ENCODE data around the gene HPCAL1. TPM values are rescaled to one million over a fixed set of nuclear protein-coding genes. Genes with fewer than 3 reads are reported as not detected.

Gene HPCAL1
- total and polyA plus RNA-seq, 2 of the 4 experiments (the other 2 are of a cell fraction), result 8.2 to 33.7 TPM

DNA sequence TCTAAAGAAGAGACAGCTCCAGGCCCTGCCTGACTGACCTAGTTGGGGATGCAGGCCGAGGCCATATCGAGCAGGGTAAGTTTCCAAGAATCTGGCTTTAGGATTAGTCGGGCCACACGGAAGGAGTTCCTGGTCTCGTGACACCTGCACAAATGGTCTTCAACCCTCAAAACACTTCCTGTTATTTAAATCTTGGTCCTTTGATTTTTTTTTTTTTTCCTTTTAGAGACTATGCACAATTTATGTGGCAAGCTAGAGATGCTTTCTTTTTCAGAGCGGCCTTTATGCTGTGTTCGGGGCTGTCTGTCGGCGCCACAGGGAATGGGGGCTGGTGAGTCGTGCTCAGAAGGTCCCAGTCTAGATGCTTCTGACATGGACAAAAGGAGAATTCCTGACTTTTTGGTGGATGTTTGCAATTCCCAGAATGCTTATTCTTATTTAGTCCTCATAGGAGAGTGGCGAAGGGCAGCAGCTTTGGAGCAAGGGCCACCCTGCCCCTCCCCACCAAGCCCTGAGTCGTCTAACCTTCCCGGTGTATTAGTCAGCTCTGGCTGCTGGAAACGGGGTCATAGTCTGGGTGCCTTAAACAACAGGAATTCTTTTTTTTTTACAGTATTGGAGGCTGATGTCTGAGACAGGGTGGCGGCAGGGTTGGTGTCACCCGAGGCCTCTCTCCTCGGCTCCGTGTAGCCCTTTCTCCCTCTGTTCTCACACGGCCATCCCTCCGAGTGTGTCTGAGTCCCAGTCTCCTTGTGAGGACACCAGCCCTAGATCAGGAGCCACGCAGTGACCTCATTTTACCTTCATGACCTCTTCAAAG is 27.4 kb downstream of the HPCAL1 start:
- Histone ChIP-seq H3K9ac (ENCODE audit: low read depth, low read length) (no peak overlapping the region), H3K36me3 (ENCODE audit: control insufficient read depth, insufficient read depth, low read length) (no peaks in the 10 kb centered on the region; the same call in 1 of the 2 replicates), H3K4me2 (ENCODE audit: low read depth, low read length) (peak overlapping the region; percentile 35), H3K9me1 (ENCODE audit: insufficient read depth, low read length) (peaks cover 14% of the 10 kb centered on the region), H2AK5ac (ENCODE audit: low read depth, low read length) (peak overlapping the region; percentile 57; the same call in 1 of the 2 replicates), H3K79me1 (ENCODE audit: low read depth in 1 of 2, low read length in 2 of 2) (peaks cover 17 to 66% of the 10 kb centered on the region in 2 experiments), H2BK5ac (ENCODE audit: low read depth, low read length, poor library complexity, severe bottlenecking) (no peak overlapping the region), H4K20me1 (ENCODE audit: insufficient read depth, low read length) (peaks cover 49% of the 10 kb centered on the region), H4K8ac (ENCODE audit: low read depth in 2 of 2, low read length in 2 of 2) (peak overlapping the region in 1 of 2 experiments; percentile 50; a peak in 1 of 4 replicates), H2AK9ac (replicated peaks; ENCODE audit: low read depth, low read length, poor library complexity) (peak overlapping the region; percentile 42), H3K23ac (ENCODE audit: low read depth, low read length) (peak overlapping the region; percentile 33), H4K5ac (ENCODE audit: low read depth, low read length) (no peak overlapping the region), H3K4me1 (ENCODE audit: control insufficient read depth, insufficient read depth, low read length) (peaks cover 15% of the 10 kb centered on the region), H3K18ac (ENCODE audit: low read depth, low read length) (no peak overlapping the region), H3K4me3 (ENCODE audit: insufficient read depth, low read depth, low read length) (no peak overlapping the region), H3K27ac (ENCODE audit: insufficient read depth, low read length) (0 out of 2 replicates have a peak overlapping the region, but pooled peaks have one; percentile 1), H3K27me3 (ENCODE audit: control insufficient read depth, insufficient read depth, low read length) (no peaks in the 10 kb centered on the region), H3K56ac (ENCODE audit: extremely low read depth, insufficient read depth, low read length) (no peak overlapping the region), H2BK20ac (ENCODE audit: low read depth, low read length) (0 out of 2 replicates have a peak overlapping the region, but pooled peaks have one; percentile 28), H3K4ac (ENCODE audit: low read depth, low read length) (peak overlapping the region; percentile 56), H3K14ac (replicated peaks; ENCODE audit: low read depth, low read length) (peak overlapping the region; percentile 88), H4K91ac (ENCODE audit: insufficient read depth, low read depth, low read length) (peak overlapping the region; percentile 50), H2BK120ac (ENCODE audit: low read depth, low read length) (peak overlapping the region; percentile 36; the same call in 1 of the 2 replicates), H2BK15ac (ENCODE audit: low read depth, low read length) (no peak overlapping the region), H2AFZ (replicated peaks; ENCODE audit: low read length, poor library complexity) (no peak overlapping the region), H3K9me3 (ENCODE audit: control insufficient read depth, insufficient read depth, low read length) (peaks cover 2% of the 10 kb centered on the region)
- TF ChIP-seq RAD21 (IDR thresholded peaks at IDR 0.05; ENCODE audit: low read length) (peak; percentile 9; the same call in 1 of the 2 replicates), POLR2A (IDR thresholded peaks at IDR 0.05; ENCODE audit: low read depth, low read length) (no peak)
- POLR2A ChIA-PET (ENCODE audit: unreplicated experiment), result interaction anchor here (0.6 kb wide), 1 partner anchor 19 kb away, joined by 3 read pairs; no protein-coding TSS in a partner anchor
- intact Hi-C loops (cut with micrococcal nuclease) (no loop called here), dilution Hi-C loops (cut with HindIII; ENCODE audit: low sequenced_read_pairs, unreplicated experiment) (no loop called here), in situ Hi-C loops (cut with MboI; ENCODE audit: low sequenced_read_pairs) (no loop called here)
- peak; percentile 67 for DNase-seq
- WGBS, 2 experiments (ENCODE audit: extremely low coverage in 2 of 2, insufficient read length in 1 of 2), result 95% methylated on average over 4 of the region's 21 CpGs; no CpG with 5 or more reads in 1 of the 2 experiments
- BruUV-seq (replicated peaks), result no TSS peak
- CTCF ChIA-PET, result interaction anchor here (0.6 kb wide), 1 partner anchor 1951 kb away, joined by 3 read pairs; no protein-coding TSS in a partner anchor
- ATAC-seq (ENCODE audit: low read depth), result peak; percentile 87
